GM19463 (cell line): Measurements from ENCODE around the gene TACR1.
A peak's percentile ranks its signal among the peaks of the same experiment; 100 is the strongest.

Source experiments
- ATAC-seq: cut with Tn5 transposase; IDR thresholded peaks from one replicate; pipeline ENCODE4 v1.9.1; 2021; ENCODE audit warnings: mild to moderate bottlenecking, moderate library complexity; ENCODE audit not compliant: unreplicated experiment

The TACR1 gene

GRCh38 chr2:75055142-75055819, 144.0 kb downstream of the TACR1 start:
- ATAC-seq, result peak; percentile 13

- ATAC-seq, result no peak
These were observed 145.0 kb downstream of the TACR1 start for GRCh38 chr2:75054296-75054695.

GRCh38 chr2:75053484-75054112, 145.7 kb downstream of the TACR1 start:
- ATAC-seq, result peak; percentile 50

- no peak for ATAC-seq
These were observed 151.2 kb downstream of the TACR1 start for GRCh38 chr2:75047992-75048625.

- ATAC-seq, result no peak
These were observed 151.9 kb downstream of the TACR1 start for GRCh38 chr2:75047189-75047991.

- ATAC-seq, result no peak
These were observed 153.7 kb downstream of the TACR1 start for GRCh38 chr2:75045526-75046050.

- ATAC-seq, result no peak
These were observed 155.0 kb downstream of the TACR1 start for GRCh38 chr2:75044291-75044690.

GRCh38 chr2:75042823-75043222, 156.5 kb downstream of the TACR1 start:
- ATAC-seq, result no peak

- no peak for ATAC-seq
These were observed 157.4 kb downstream of the TACR1 start for GRCh38 chr2:75041731-75042600.

GRCh38 chr2:75041226-75041625, 158.1 kb downstream of the TACR1 start:
- ATAC-seq, result no peak

- no peak for ATAC-seq
These were observed 163.6 kb downstream of the TACR1 start for GRCh38 chr2:75035444-75036353.

- ATAC-seq, result no peak
These were observed 165.8 kb downstream of the TACR1 start for GRCh38 chr2:75033516-75033915.

GRCh38 chr2:75031906-75032803, 167.2 kb downstream of the TACR1 start:
- no peak for ATAC-seq

- no peak for ATAC-seq
These were observed 168.1 kb downstream of the TACR1 start for GRCh38 chr2:75031171-75031570.

GRCh38 chr2:75030218-75031009, 168.9 kb downstream of the TACR1 start:
- no peak for ATAC-seq

GRCh38 chr2:75027886-75028285, 171.4 kb downstream of the TACR1 start:
- ATAC-seq, result no peak

- ATAC-seq, result no peak
These were observed 173.5 kb downstream of the TACR1 start for GRCh38 chr2:75025633-75026380.
